T47D (cell line): ENCODE measurements around the gene RASA4B.

Experiments used
- DNase-seq, 2 experiments: peaks; one replicate each; pipeline versions ENCODE4 v3.0.0 to v3.0.0-alpha.2; 2011 to 2012; ENCODE audit warnings: low read depth in 1 of 2, low spot score in 1 of 2
- JUND ChIP-seq: IDR thresholded peaks from 2 replicates; pipeline ENCODE4 v1.6.1; 2012; ENCODE audit warnings: low read depth
- in situ Hi-C: cut with HindIII; loops from 2 replicates; pipeline ENCODE4 v1.10.0; 2016; ENCODE audit warnings: low sequenced_read_pairs, low pct_unique_long_range_greater_than_20kb

The RASA4B gene

GRCh38 chr7:102434039-102434486 is 83.5 kb downstream of the RASA4B start:
- DNase-seq, result no peak
- no peak for TF ChIP-seq JUND
- in situ Hi-C loops, result no loop called here

GRCh38 chr7:102433219-102434038 is 84.1 kb downstream of the RASA4B start, which contains the start of gene ORAI2:
TSS of gene ORAI2 (plus strand) at chr7:102433575. CDS start at chr7:102438957, 5,382 bp downstream.
- in situ Hi-C loops, result no loop called here
- DNase-seq, result peak; percentile 69
- no peak for TF ChIP-seq JUND
